GM21528 (cell line): ENCODE measurements around the gene RASA3.
"Not testable (repeated sequence)": the region's sequence is repeated elsewhere in the genome, so short reads cannot be mapped to it uniquely, and the experiment has no call there.

ENCODE experiments used
- ATAC-seq: cut with Tn5 transposase; IDR thresholded peaks from one replicate; pipeline ENCODE4 v1.9.1; 2021; ENCODE audit warnings: mild to moderate bottlenecking, moderate library complexity; ENCODE audit not compliant: unreplicated experiment, low FRiP score

RASA3 gene

DNA sequence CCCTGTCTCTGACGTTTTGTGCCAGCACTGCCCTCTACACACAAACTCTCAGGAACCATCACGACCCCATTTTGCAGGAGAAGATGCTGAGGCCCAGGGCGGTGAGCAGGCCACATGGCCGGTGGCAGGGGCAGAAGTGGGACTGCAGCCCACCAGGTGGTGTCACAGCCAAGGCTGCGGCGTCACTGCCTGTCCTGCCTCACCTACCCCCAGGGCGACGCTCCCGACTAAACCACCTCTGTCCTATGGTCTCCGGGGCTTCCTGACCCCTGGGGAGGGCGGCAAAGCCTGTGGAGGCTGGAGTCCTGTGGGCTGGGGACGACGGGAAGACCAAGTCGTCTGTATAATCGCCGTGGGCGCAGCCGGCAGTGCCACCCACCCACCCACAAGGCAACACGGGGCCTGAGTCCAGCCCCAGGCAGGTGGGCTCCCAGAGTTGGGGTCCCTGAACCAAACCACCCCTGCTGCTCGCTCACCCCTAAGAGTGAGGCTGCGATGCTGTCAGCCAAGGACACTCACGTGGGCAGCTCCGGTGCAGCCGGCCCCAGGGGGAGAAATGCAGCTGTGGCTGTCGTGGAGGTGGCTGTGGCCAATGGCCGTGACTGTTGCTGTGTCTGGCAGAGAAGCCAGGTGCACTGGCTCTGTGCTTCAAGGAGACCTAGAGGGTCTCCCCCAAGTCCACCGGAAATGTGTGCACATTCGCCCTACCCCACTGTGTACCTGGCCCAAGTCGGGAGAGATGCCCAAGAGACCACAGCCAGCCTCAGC is 29.7 kb downstream of the RASA3 start:
- ATAC-seq = no peak

DNA sequence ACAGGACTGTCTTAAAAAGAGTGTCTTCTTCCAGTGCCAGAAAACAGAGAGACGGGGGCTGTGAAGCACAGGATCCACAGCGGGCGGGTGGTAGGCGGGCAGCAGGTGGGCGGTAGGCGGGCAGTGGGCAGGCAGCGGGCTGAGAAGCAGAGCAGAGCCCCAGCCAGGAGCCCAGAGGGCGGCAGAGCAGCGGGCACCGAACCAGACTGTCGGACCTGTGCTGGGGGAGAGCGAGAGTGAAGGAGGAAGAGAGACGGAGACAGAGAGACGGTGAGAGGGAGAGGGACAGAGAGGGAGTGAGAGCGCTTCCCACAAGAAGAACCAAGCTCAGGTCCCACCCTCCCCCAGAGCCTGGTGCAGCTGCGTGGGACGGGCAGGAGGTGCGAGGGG is 30.3 kb downstream of the RASA3 start:
- no peak for ATAC-seq

DNA sequence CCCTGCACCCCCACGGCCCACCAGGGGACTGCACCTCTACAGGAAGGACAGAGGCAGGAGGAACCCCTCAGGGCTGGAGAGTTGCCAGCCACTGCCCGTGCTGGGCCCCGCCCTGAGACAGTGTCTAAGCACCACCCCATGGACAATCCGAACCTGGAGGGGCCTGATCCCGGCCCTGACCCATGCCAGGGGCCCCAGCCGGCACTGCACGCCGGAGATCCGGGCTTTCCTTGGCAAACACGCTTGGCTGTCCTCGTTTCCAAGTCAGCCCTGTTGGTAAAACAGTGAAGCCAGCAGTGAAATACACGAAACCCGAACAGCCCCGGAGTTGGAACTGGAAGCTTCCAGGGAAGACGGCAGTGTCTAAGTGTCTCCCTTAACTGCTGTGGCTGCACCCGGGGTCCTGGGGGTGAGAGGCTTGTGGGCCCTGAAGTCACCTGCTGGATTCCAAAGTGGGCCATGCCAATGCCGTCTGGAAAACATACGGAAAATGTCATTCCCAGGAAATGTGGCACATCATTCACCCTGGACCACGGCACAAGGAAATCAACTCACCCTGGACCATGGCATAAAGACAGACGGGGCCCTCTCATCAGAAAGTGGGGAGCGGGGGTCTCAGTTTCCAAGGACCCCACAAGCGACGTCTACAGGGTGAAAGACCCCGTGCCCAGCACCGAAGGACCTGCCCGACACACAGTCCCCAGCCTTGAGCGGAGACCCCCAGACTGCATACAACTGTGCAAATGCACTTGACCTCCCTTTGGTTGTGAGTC is 30.9 kb downstream of the RASA3 start:
- no peak for ATAC-seq

DNA sequence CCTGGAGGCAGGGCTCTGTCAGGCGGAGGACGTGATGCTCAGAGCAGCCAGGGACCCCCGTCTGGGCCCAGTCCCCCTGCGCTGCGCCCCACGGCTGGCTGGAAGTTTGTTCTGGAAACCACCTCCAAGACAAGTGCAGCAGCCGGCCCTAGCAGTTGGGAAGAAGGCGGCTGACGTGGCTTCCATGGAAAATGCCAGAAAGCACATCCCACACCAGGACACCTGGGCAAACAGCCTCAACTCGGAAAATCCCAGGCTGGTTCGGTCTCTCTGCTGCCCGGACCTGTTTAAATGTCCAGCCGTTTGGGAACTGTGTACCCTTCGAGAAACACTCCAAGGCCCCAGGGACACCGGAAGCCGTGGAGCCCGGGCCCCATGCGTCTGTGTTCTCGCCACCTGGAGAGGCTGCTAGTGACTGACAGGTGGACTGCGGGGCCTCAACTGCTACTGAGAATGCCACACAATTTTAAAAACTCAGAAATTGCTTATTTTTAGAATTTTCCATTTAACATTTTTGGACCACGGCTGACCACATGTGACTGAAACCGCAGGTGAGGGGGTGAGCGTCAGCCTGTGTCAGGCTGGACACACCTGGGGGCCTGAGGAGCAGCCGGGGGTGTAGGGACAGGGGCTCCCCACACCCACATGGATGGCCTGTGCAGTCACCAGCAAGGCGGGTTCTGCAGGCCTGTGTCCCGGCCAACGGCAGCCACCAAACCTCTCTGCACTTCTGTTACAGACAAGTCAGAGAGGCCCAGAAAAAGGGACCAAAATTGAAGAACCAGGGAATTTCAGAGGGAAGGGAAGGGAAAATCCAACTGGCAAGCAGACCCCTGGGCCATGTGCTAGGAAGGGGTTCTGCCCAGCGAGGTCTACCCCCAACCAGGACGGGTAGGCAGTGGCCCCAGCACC is 31.7 kb downstream of the RASA3 start:
- ATAC-seq = no peak

DNA sequence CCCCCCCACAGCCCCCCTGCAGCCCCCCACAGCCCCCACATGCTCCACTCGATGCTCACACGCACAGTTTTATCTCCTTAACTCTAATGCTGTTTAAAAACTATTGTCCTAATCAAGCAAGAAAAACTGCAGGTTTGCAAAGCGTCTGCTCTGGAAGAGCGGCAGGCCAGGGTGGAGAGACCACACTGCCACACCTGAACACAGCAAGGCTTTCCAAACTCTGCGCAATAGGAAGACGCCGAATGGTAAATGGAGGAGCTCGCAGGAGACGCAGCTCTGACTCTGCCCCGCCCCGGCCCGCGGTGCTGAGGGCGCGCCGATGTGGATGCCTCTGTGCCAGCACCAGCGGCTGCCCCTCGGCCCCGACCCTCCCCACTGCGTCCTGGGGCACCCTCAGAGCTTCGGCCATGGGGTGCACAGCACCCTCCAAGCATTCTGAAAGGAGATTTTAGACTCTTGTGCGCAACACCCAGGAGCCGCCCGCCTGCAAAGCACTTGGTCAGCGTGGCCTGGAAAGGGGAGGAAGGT is 32.4 kb downstream of the RASA3 start:
- ATAC-seq = no peak

GRCh38 chr13:114099191-114099590 is 33.2 kb downstream of the RASA3 start:
- ATAC-seq = no peak

GRCh38 chr13:114098689-114099056 is 33.8 kb downstream of the RASA3 start:
- not testable (repeated sequence) for ATAC-seq

DNA sequence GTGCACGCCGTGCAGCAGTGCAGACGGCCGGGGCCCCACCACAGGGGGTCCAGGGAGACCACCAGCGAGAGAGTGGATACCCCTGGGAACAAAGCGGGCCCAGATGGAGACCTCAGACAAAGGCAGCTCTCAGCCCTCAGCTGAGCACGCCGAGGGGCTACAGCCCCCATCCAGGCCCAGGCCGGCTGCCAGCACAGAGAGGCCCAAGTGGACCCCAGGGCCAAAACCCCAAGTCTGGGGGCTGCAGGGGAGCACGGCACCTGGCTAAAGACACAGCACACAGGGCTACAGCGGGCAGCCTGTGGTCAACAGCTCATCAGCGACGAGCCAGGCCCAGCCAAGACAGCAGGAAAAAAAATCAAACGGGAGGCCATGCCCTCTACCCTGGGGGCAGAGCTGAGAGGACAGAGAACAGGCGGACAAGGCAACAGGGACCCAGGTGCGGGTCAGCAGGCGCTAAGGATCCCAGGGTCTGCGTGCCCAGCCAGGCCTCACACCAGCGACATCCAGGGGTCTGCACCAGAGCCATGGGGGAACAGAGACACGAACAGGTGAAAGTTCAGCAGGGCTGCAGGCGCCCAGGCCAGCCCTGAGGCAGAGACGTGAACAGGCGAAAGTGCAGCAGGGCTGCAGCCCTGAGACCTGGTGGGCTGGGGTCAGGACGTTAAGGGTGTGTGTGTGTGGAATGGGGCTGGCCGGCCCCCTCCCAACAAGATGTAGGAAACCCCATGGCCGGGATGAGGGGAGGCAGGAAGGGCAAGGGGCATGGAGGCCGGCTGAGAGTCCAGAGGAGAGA is 34.3 kb downstream of the RASA3 start:
- no peak for ATAC-seq

- no peak for ATAC-seq
Observed at GRCh38 chr13:114097212-114097892, 35.1 kb downstream of the RASA3 start.

GRCh38 chr13:114096811-114097211 is 35.6 kb downstream of the RASA3 start:
- no peak for ATAC-seq

DNA sequence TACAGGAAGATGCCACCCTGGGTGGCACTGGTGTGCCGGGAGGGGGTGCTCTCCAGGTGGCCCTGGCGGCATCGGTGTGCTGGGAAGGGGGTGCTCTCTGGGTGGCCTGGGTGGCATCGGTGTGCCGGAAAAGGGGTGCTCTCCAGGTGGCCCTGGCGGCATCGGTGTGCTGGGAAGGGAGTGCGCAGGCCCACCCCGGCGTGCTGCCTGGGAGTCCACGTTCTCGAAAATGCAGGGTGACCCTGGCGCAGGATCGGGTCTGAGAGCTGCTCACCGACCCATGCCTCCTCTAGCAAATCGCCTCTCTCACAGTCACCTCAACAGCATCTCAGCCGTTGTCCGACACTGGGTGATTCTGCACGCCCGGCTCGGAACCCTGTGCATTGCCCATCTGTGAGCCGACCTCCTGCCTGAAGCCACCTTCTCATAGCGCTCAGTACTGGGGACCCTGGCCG is 36.4 kb downstream of the RASA3 start:
- no peak for ATAC-seq

- ATAC-seq = no peak
Observed at GRCh38 chr13:114095486-114095885, 36.9 kb downstream of the RASA3 start.

DNA sequence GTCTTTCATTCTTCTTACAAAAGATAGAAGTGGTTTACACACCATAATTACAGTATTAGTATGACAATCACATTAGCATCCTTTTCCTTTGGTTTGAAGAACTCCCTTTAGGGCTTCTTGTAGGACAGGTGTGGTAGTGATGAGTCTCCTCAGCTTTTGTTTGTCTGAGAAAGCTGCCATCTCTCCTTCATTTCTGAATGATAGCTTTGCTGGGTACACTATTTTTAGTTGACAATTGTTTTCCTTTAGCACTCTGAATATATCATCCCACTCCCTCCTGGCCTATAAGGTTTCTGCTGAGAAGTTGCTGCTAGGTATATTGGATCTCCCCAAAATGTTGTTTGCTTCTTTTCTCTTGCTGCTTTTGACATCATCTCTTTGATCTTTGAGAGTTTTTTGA is 39.3 kb downstream of the RASA3 start:
- ATAC-seq = no peak

- ATAC-seq = no peak
Observed at GRCh38 chr13:114092468-114092867, 40.0 kb downstream of the RASA3 start.

DNA sequence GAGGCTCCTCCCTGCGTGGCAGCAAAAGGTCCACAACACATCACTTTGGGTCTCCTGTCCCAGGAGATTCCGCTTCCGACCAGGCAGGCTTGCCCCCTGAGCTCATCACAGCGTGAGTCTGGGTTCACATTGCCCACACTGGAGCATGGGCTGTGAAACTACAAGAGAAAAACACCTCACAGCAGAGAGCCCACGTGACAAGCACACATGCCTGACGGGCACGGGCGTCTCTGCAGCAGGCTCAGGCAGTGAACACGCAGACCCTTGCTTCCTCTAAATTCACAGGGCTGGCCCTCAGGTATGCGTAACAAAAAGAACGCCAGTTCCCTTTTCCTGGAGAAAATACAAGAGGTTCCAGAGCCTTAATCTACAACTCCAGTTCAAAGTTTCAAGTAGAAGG is 41.9 kb downstream of the RASA3 start:
- no peak for ATAC-seq

GRCh38 chr13:114089751-114090400 is 42.5 kb downstream of the RASA3 start:
- no peak for ATAC-seq

GRCh38 chr13:114089341-114089740 is 43.1 kb downstream of the RASA3 start:
- no peak for ATAC-seq

- ATAC-seq = no peak
Observed at GRCh38 chr13:114088863-114089262, 43.6 kb downstream of the RASA3 start.

- no peak for ATAC-seq
Observed at GRCh38 chr13:114088234-114088633, 44.2 kb downstream of the RASA3 start.
